CD4-positive, alpha-beta memory T cell (primary cell): ENCODE measurements around the gene VAV2. TPM values are rescaled to one million over a fixed set of nuclear protein-coding genes. Genes with fewer than 3 reads are reported as not detected.

Source experiments
- CTCF ChIA-PET: fragments of 350-600 bp; sonication (Branson Sonifier 250); formaldehyde crosslinking; loops from one replicate; lab custom pipeline; 2021; ENCODE audit warnings: inconsistent platforms; ENCODE audit not compliant: partially characterized antibody; lab: Charles Lee
- POLR2A ChIA-PET: fragments of 350-600 bp; sonication (Branson Sonifier 250); formaldehyde crosslinking; loops from one replicate; lab custom pipeline; 2021; ENCODE audit not compliant: partially characterized antibody; lab: Charles Lee
- DNase-seq, 5 donors: peaks; one replicate each; pipeline versions ENCODE4 v3.0.0 to v3.0.0-alpha.2; 2020 to 2022; ENCODE audit warnings: mixed read lengths in 1 of 5
- H3K27ac ChIP-seq: one replicate; pipeline ENCODE4 v1.7.0; 2013; ENCODE audit warnings: low read depth, low read length
- H3K27me3 ChIP-seq: 2 replicates; pipeline ENCODE4 v1.7.0; 2013; ENCODE audit warnings: mild to moderate bottlenecking, low read length, moderate library complexity; ENCODE audit not compliant: insufficient read depth
- H3K36me3 ChIP-seq: 2 replicates; pipeline ENCODE4 v1.7.0; 2013; ENCODE audit warnings: mild to moderate bottlenecking, low read length, moderate library complexity; ENCODE audit not compliant: insufficient read depth
- H3K4me1 ChIP-seq: 2 replicates; pipeline ENCODE4 v1.7.0; 2013; ENCODE audit warnings: mild to moderate bottlenecking, low read length, moderate library complexity; ENCODE audit not compliant: insufficient read depth
- H3K4me3 ChIP-seq, 2 donors: one replicate each; pipeline ENCODE4 v1.7.0; 2013; ENCODE audit warnings: low read length in 2 of 2, mild to moderate bottlenecking in 1 of 2
- H3K9me3 ChIP-seq, 2 donors: one replicate each; pipeline ENCODE4 v1.7.0; 2013; ENCODE audit warnings: low read length in 2 of 2, control low read depth in 1 of 2; ENCODE audit not compliant: control insufficient read depth in 1 of 2
- H3K27ac Mint-ChIP-seq, 7 donors: one replicate each; pipeline ENCODE4 v1.8.0; 2020 to 2021; ENCODE audit warnings: mixed read lengths in 7 of 7, mild to moderate bottlenecking in 6 of 7, inconsistent platforms in 3 of 7, moderate library complexity in 3 of 7
- H3K27me3 Mint-ChIP-seq, 2 donors: one replicate each; pipeline ENCODE4 v1.8.0; 2020 to 2021; ENCODE audit warnings: mixed read lengths in 2 of 2
- H3K36me3 Mint-ChIP-seq, 2 donors: one replicate each; pipeline ENCODE4 v1.8.0; 2020 to 2021; ENCODE audit warnings: mixed read lengths in 2 of 2, inconsistent platforms in 1 of 2, mild to moderate bottlenecking in 1 of 2
- H3K4me1 Mint-ChIP-seq, 4 donors: one replicate each; pipeline ENCODE4 v1.8.0; 2020 to 2021; ENCODE audit warnings: mixed read lengths in 4 of 4, mild to moderate bottlenecking in 1 of 4
- H3K4me3 Mint-ChIP-seq, 8 donors: one replicate each; pipeline ENCODE4 v1.8.0; 2020 to 2021; ENCODE audit warnings: mixed read lengths in 8 of 8, mild to moderate bottlenecking in 7 of 8, moderate library complexity in 6 of 8, inconsistent platforms in 3 of 8
- H3K9me3 Mint-ChIP-seq, 8 donors: one replicate each; pipeline ENCODE4 v1.8.0; 2020 to 2021; ENCODE audit warnings: mixed read lengths in 8 of 8, mild to moderate bottlenecking in 5 of 8, inconsistent platforms in 3 of 8, moderate library complexity in 1 of 8
- intact Hi-C: fragments of 100-400 bp; cut with micrococcal nuclease; formaldehyde crosslinking; loops from one replicate; pipeline ENCODE4 v1.15.1; 2023
- polyA plus RNA-seq, 2 donors: library from polyadenylated mRNA; unstranded; fragments of 300-500 nt; fragmentation: Illumina TruSeq; gene quantifications; one replicate each; pipeline ENCODE4 v1.2.3, GENCODE V29; 2021
- total RNA-seq, 2 experiments: library from RNA; stranded (reverse); gene quantifications; one replicate each; pipeline ENCODE4 v1.2.3, GENCODE V29; 2021

VAV2 gene
- total and polyA plus RNA-seq, 4 experiments from 2014 or later: 0.26 to 3.0 (median 1.0) TPM

DNA sequence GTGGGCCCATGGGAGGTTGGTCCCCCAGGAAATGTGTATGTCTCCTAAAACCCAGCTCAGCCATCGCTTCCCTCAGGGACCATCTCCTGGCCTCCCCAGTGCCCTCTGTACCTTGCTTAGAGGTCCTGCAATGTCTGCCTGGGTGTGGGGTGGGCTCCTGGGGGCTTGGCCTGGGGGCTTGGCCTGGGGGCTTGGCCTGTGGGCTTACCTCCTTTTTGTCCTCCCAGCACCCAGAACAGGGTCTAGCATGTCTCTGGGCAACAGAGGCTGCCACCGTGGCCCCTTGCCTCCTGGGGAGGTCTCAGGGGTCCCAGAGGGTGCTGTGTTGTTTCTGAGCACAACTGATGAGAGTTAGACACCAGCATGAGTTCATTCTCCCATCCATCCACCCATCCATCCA, 10.7 kb upstream of the VAV2 start:
- no peak for DNase-seq
- intact Hi-C loops: no loop called here
- ChIA-PET POLR2A (no interaction called here), CTCF (no interaction called here)
- Mint-ChIP-seq H3K27ac (no peak overlapping the region), H3K27me3 (peaks cover 2 to 14% of the 10 kb centered on the region in 2 donors), H3K4me1 (no peaks in the 10 kb centered on the region), H3K4me3 (no peak overlapping the region), H3K36me3 (no peaks in the 10 kb centered on the region), H3K9me3 (no peaks in the 10 kb centered on the region)
- H3K4me1 ChIP-seq: no peaks in the 10 kb centered on the region
- H3K36me3 ChIP-seq: no peaks in the 10 kb centered on the region
- no peaks in the 10 kb centered on the region for H3K27me3 ChIP-seq
- no peak overlapping the region for H3K27ac ChIP-seq
- no peak overlapping the region for H3K4me3 ChIP-seq
- H3K9me3 ChIP-seq: no peaks in the 10 kb centered on the region

DNA sequence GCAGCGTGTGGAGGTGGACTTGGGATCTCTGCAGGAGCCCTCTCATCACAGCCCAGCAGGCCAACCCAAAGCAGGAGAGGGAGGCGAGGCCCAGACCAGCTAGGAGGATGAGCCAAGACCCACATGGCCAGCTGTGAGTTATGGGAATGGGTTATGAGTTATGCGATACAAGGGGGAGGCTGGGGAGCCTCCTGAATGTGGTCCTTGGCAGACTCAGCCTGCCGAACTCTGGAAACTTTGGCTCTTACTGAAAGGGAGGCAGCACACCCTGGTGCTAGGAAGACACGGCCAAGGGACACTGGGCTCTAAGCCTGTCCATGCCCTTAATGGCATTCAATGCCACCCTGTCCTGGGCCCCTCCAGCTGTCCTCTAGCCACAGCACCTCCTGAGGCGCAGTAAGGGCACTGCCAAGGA, 7.7 kb upstream of the VAV2 start:
- intact Hi-C loops: no loop called here
- Histone ChIP-seq H3K4me1 (no peaks in the 10 kb centered on the region), H3K27me3 (no peaks in the 10 kb centered on the region), H3K9me3 (no peaks in the 10 kb centered on the region), H3K4me3 (no peak overlapping the region), H3K27ac (no peak overlapping the region), H3K36me3 (no peaks in the 10 kb centered on the region)
- Mint-ChIP-seq H3K27ac (no peak overlapping the region), H3K4me1 (no peaks in the 10 kb centered on the region), H3K36me3 (no peaks in the 10 kb centered on the region), H3K27me3 (peaks cover 4 to 8% of the 10 kb centered on the region in 2 donors), H3K4me3 (no peak overlapping the region), H3K9me3 (no peaks in the 10 kb centered on the region)
- DNase-seq: no peak
- CTCF ChIA-PET: no interaction called here
- POLR2A ChIA-PET: no interaction called here

DNA sequence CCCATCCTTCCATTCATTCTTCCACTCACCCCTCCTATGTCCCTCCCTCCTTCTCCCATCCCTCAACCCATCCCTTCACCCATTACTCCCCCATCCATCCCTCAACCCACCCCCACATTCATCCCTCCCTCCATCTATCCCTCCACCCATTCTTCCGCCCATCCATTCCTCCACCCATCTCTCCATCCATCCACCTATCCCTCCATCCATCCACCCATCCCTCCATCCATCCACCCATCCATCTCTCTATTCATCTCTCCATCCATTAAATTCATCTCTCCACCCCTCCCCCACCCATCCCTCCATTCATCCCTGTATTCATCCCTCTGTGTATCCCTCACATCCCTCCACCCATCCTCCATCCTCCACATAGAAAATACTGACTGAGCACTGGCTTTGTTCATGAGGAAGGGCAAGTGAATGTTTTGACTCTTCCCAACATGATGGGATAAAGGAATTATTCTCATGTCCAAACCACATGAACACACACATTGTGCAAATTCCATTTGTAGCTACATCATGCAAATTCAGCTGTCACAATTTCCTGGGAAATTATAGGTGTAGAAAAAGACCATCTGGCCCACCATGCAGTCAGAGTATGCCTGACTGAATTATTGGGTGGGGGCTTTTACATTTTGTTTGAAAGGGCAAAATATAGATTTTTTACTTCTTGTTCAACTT, 6.9 kb upstream of the VAV2 start:
- Mint-ChIP-seq H3K4me1 (peaks cover 1 to 4% (median 3%) of the 10 kb centered on the region in 4 donors), H3K9me3 (no peaks in the 10 kb centered on the region), H3K36me3 (no peaks in the 10 kb centered on the region), H3K27me3 (peaks cover 4 to 8% of the 10 kb centered on the region in 2 donors), H3K27ac (no peak overlapping the region), H3K4me3 (no peak overlapping the region)
- CTCF ChIA-PET: no interaction called here
- intact Hi-C loops: no loop called here
- no peak overlapping the region for H3K27ac ChIP-seq
- POLR2A ChIA-PET: no interaction called here
- no peaks in the 10 kb centered on the region for H3K9me3 ChIP-seq
- no peak for DNase-seq
- no peaks in the 10 kb centered on the region for H3K36me3 ChIP-seq
- H3K27me3 ChIP-seq: no peaks in the 10 kb centered on the region
- peaks cover 4% of the 10 kb centered on the region for H3K4me1 ChIP-seq
- no peak overlapping the region for H3K4me3 ChIP-seq

DNA sequence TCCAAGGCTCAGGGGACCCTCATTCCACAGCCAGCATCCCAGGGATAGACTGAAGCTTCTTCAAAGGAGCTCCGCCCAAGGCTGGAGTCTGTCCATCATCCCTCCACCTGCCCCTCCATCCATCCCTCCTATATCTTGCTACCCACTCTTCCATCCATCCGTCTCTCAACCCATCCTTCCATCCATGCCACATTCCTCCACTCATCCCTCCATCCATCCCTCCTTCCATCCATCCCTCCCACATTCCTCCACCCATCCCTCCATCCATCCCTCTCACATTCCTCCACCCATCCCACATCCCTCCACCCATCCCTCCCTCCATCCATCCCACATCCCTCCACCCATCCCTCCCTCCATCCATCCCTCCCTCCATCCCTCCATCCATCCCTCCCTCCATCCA, 5.5 kb upstream of the VAV2 start:
- CTCF ChIA-PET: interaction anchor here (0.7 kb wide), 1 partner anchor 215 kb away, joined by 5 read pairs; no protein-coding TSS in a partner anchor
- peaks cover 16% of the 10 kb centered on the region for H3K4me1 ChIP-seq
- H3K9me3 ChIP-seq: no peaks in the 10 kb centered on the region
- no peak overlapping the region for H3K4me3 Mint-ChIP-seq
- H3K4me3 ChIP-seq: no peak overlapping the region
- POLR2A ChIA-PET: interaction anchor here (0.7 kb wide), 1 partner anchor 27 kb away, joined by 3 read pairs; the partner anchor contains the start of gene BRD3OS
- H3K4me1 Mint-ChIP-seq: peaks cover 1 to 12% (median 4%) of the 10 kb centered on the region in 4 donors
- no peaks in the 10 kb centered on the region for H3K27me3 ChIP-seq
- H3K27ac ChIP-seq: no peak overlapping the region
- H3K27ac Mint-ChIP-seq: no peak overlapping the region
- H3K36me3 Mint-ChIP-seq: no peaks in the 10 kb centered on the region
- no peaks in the 10 kb centered on the region for H3K9me3 Mint-ChIP-seq
- no peaks in the 10 kb centered on the region for H3K36me3 ChIP-seq
- H3K27me3 Mint-ChIP-seq: peaks cover 2 to 8% of the 10 kb centered on the region in 2 donors
- no peak for DNase-seq
- intact Hi-C loops: no loop called here

DNA sequence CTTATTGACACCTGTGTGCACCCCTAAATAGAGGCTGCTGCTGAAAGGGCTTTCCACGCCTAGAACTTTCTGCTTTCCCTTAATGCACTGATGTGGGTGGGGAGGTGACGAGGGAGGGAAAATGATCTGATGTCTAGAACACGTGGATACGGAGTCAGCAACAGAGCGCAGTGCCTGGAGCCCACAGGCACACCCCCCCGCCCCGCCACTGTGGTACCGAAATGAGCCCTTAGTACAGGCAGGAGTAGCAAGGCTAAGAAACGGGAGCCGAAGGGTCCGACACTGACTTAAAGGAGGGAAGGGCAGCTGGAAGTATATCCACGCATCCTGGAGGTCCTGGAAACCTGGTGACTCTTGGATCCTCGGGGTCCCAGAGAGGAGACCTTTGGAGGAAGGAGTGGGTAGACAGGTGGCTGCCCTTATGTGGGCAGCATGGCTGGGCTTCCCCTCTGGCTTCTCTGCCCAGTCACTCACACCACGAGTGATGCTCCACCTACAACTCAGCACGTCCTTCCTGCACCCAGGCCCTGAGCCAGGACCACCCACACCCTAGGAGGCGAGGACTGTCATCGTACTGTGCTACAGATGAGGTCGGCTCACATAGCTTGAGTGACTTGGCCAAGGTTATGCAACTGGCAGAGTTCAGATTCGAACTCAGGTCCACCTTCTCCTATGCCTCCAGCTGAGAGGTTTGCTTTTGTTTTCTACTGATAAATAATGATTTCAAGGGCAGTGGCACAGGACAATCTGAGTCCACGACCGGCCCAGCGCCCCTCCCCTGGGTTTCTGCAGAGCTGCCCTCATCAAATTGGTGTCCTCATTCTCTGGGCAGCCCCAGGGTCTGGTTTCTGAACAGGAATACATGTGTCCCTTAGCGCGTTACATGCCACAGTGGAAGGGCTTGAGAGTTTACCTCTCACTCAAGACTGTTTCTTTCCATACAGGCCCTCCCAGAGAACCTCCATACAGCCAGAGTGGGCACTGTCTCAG, 4.7 kb upstream of the VAV2 start:
- peak overlapping the region in 1 of 8 donors; percentile 35 for H3K4me3 Mint-ChIP-seq
- CTCF ChIA-PET: interaction anchor here (0.7 to 4.3 kb wide), 5 partner anchors 20 to 220 kb away, joined by 3 to 101 read pairs (median 5); no protein-coding TSS in a partner anchor
- intact Hi-C loops: no loop called here
- no peaks in the 10 kb centered on the region for H3K36me3 ChIP-seq
- H3K4me1 ChIP-seq: peaks cover 16% of the 10 kb centered on the region
- H3K36me3 Mint-ChIP-seq: no peaks in the 10 kb centered on the region
- H3K27ac Mint-ChIP-seq: no peak overlapping the region
- H3K9me3 Mint-ChIP-seq: no peaks in the 10 kb centered on the region
- POLR2A ChIA-PET: interaction anchor here (0.7 kb wide), 1 partner anchor 28 kb away, joined by 3 read pairs; the partner anchor contains the start of gene BRD3OS
- H3K27me3 ChIP-seq: no peaks in the 10 kb centered on the region
- H3K9me3 ChIP-seq: no peaks in the 10 kb centered on the region
- H3K27me3 Mint-ChIP-seq: peaks cover 2 to 5% of the 10 kb centered on the region in 2 donors
- peaks cover 1 to 12% (median 4%) of the 10 kb centered on the region in 4 donors for H3K4me1 Mint-ChIP-seq
- no peak overlapping the region for H3K4me3 ChIP-seq
- no peak overlapping the region for H3K27ac ChIP-seq
- no peak for DNase-seq

DNA sequence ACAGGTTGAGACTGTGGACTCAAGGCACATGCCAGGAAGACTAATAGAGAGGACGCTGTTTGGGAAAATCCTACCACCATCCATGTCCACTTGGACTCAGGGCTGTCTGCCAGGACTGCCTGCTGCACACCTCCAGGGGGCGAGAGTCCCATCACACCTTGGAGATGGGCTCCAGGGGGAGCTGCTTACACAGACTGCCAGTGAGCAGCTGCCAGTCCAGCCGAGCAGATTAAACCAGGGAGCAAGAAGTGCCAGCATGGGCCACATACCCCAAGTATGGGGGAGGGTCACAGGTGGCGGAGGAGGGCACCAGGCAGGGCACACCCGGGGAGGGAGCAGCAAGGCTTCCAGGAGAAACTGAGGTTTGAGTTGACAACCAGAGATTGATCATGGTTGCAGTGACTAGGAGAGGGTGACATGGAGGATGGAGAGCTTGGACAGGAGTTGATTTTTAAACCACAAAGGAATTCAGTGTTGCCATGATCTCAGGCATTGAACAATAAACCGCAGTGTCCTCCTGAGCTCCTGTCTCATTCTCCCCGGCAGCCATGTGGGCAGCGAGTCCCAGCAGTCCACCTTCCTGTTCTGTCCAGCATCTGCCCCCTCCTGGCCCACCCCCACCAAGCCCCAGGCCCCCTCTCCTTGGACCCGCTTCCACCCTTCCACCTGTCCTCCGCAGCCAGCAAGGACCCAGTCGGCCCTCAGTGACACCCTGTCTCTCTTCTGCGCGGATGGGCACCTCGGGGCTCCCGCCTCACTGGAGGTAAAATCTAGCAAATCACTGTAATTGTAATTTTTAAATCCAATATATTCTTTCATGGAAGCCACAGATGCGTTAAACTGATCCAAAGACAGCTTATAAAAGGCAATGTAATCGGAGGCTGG, 3.1 kb upstream of the VAV2 start:
- no peak for DNase-seq
- intact Hi-C loops: no loop called here
- no peaks in the 10 kb centered on the region for H3K9me3 Mint-ChIP-seq
- H3K27me3 Mint-ChIP-seq: peaks cover 0 to 4% of the 10 kb centered on the region in 2 donors
- H3K4me3 Mint-ChIP-seq: peak overlapping the region in 1 of 8 donors; percentile 39
- no peaks in the 10 kb centered on the region for H3K36me3 Mint-ChIP-seq
- H3K4me3 ChIP-seq: no peak overlapping the region
- no peaks in the 10 kb centered on the region for H3K9me3 ChIP-seq
- ChIA-PET POLR2A (interaction anchor here (1.5 to 2.0 kb wide), 2 partner anchors 40 to 213 kb away, joined by 4 to 6 read pairs; no protein-coding TSS in a partner anchor), CTCF (interaction anchor here (0.7 to 4.3 kb wide), 15 partner anchors 20 to 591 kb away, joined by 3 to 101 read pairs (median 5); partner anchors contain the start of gene BRD3OS)
- H3K4me1 ChIP-seq: peaks cover 16% of the 10 kb centered on the region
- H3K27ac ChIP-seq: no peak overlapping the region
- H3K4me1 Mint-ChIP-seq: peaks cover 1 to 16% (median 4%) of the 10 kb centered on the region in 4 donors
- H3K27ac Mint-ChIP-seq: no peak overlapping the region
- H3K27me3 ChIP-seq: no peaks in the 10 kb centered on the region
- no peaks in the 10 kb centered on the region for H3K36me3 ChIP-seq
